Sigmoid colon (tissue), 7 donors: ENCODE results near the gene ARHGAP42. TPM values are rescaled to one million over a fixed set of nuclear protein-coding genes. Genes with fewer than 3 reads are reported as not detected.

Experiments
- DNase-seq: peaks from one replicate; pipeline ENCODE4 v3.0.0-alpha.2; 2019
- H3K27ac ChIP-seq, 4 donors: fragments of 200-600 bp; sonication (generic); one replicate each; pipeline ENCODE4 v1.5.1; 2016 to 2019; ENCODE audit warnings: mild to moderate bottlenecking in 1 of 4
- H3K27me3 ChIP-seq, 3 donors: fragments of 200-600 bp; sonication (generic); one replicate each; pipeline ENCODE4 v1.5.1; 2019; ENCODE audit warnings: mild to moderate bottlenecking in 1 of 3
- H3K36me3 ChIP-seq, 4 donors: fragments of 200-600 bp; sonication (generic); one replicate each; pipeline ENCODE4 v1.5.1; 2016 to 2019
- H3K4me1 ChIP-seq, 4 donors: fragments of 200-600 bp; sonication (generic); one replicate each; pipeline ENCODE4 v1.5.1; 2017 to 2019
- H3K4me3 ChIP-seq, 4 donors: fragments of 200-600 bp; sonication (generic); one replicate each; pipeline ENCODE4 v1.5.1; 2017 to 2019; ENCODE audit warnings: mild to moderate bottlenecking in 2 of 4, moderate library complexity in 1 of 4
- H3K9me3 ChIP-seq, 4 donors: fragments of 200-600 bp in 3 of 4; sonication (generic) in 3 of 4; one replicate each; pipeline versions ENCODE4 v1.5.1 to v1.6.1; 2013 to 2019
- CTCF ChIP-seq, 4 experiments: fragments of 450-650 bp in 3 of 4; fragments of 200-600 bp in 1 of 4; IDR thresholded peaks; one replicate each; pipeline ENCODE4 v1.5.1; 2016 to 2019; ENCODE audit warnings: antibody characterized with exemption in 4 of 4, mild to moderate bottlenecking in 3 of 4, moderate library complexity in 2 of 4
- EP300 ChIP-seq, 4 donors: sonication (generic); formaldehyde crosslinking; IDR thresholded peaks; one replicate each; pipeline ENCODE4 v1.6.1; 2017; ENCODE audit warnings: antibody characterized with exemption in 4 of 4
- POLR2A ChIP-seq, 2 donors: fragments of 450-650 bp; IDR thresholded peaks; one replicate each; pipeline ENCODE4 v1.6.1; 2016; ENCODE audit warnings: antibody characterized with exemption in 2 of 2, mild to moderate bottlenecking in 2 of 2, moderate library complexity in 2 of 2
- POLR2AphosphoS5 ChIP-seq, 4 donors: sonication (generic); formaldehyde crosslinking; IDR thresholded peaks; one replicate each; pipeline ENCODE4 v1.6.1; 2017; ENCODE audit warnings: antibody characterized with exemption in 4 of 4
- WGBS, 2 donors: extraction: QIAGEN DNeasy Blood & Tissue Kit; methylation state at CpG; one replicate each; pipeline ENCODE4 v1.1.7; 2013; 5-methylcytosine and 5-hydroxymethylcytosine counted together
- intact Hi-C: fragments of 100-400 bp; cut with DNase I; formaldehyde crosslinking; loops from one replicate; pipeline ENCODE4 v1.15.1; 2023
- polyA plus RNA-seq, 3 donors: library from polyadenylated mRNA; stranded (reverse); fragments of 200-250 nt; gene quantifications; one replicate each; pipeline ENCODE4 v1.2.3, GENCODE V29; 2013
- total RNA-seq, 4 donors: library from RNA; depleted of rRNA; stranded (reverse); fragments of >200 nt; gene quantifications; one replicate each; pipeline ENCODE4 v1.1.0, GENCODE V29; 2016
- donor health status: healthy with polysubstance abuse.
- donor health status: Bipolar disorder and iron deficiency.
- donor health status: healthy.

The ARHGAP42 gene
- total and polyA plus RNA-seq, 7 donors = 4.2 to 16.9 (median 6.4) TPM

GRCh38 chr11:100824041-100824809 is 137.1 kb downstream of the ARHGAP42 start:
- Histone ChIP-seq H3K4me1 (peaks cover 0 to 11% (median 2%) of the 10 kb centered on the region in 4 donors), H3K27me3 (no peaks in the 10 kb centered on the region), H3K27ac (no peak overlapping the region), H3K36me3 (no peaks in the 10 kb centered on the region), H3K4me3 (no peak overlapping the region), H3K9me3 (no peaks in the 10 kb centered on the region)
- intact Hi-C loops = no loop called here
- 90 to 92% methylated on average over 4 of the region's 4 CpGs for WGBS, 2 donors
- no peak for TF ChIP-seq CTCF (IDR thresholded peaks at IDR 0.05)
- TF ChIP-seq POLR2A (IDR thresholded peaks at IDR 0.05) = no peak
- no peak for TF ChIP-seq EP300 (IDR thresholded peaks at IDR 0.05)
- TF ChIP-seq POLR2AphosphoS5 (IDR thresholded peaks at IDR 0.05) = no peak
- DNase-seq = no peak

GRCh38 chr11:100825626-100826025 is 138.5 kb downstream of the ARHGAP42 start:
- Histone ChIP-seq H3K9me3 (no peaks in the 10 kb centered on the region), H3K27me3 (no peaks in the 10 kb centered on the region), H3K27ac (no peak overlapping the region), H3K36me3 (no peaks in the 10 kb centered on the region), H3K4me1 (peaks cover 0 to 17% (median 4%) of the 10 kb centered on the region in 4 donors), H3K4me3 (no peak overlapping the region)
- no peak for DNase-seq
- TF ChIP-seq EP300 (IDR thresholded peaks at IDR 0.05) (no peak), POLR2AphosphoS5 (IDR thresholded peaks at IDR 0.05) (no peak), POLR2A (IDR thresholded peaks at IDR 0.05) (no peak), CTCF (IDR thresholded peaks at IDR 0.05) (no peak)
- intact Hi-C loops = no loop called here
- 74 to 75% methylated on average over 3 of the region's 3 CpGs for WGBS, 2 donors

- H3K4me1 ChIP-seq = peaks cover 0 to 39% (median 20%) of the 10 kb centered on the region in 4 donors
- intact Hi-C loops = no loop called here
These were observed 141.0 kb downstream of the ARHGAP42 start for GRCh38 chr11:100827934-100828661.

GRCh38 chr11:100830274-100830673 is 143.2 kb downstream of the ARHGAP42 start:
- Histone ChIP-seq H3K36me3 (no peaks in the 10 kb centered on the region), H3K4me1 (peaks cover 0 to 37% (median 20%) of the 10 kb centered on the region in 4 donors), H3K27me3 (no peaks in the 10 kb centered on the region), H3K4me3 (no peak overlapping the region), H3K9me3 (no peaks in the 10 kb centered on the region), H3K27ac (no peak overlapping the region)
- DNase-seq = no peak
- intact Hi-C loops = no loop called here
- TF ChIP-seq CTCF (IDR thresholded peaks at IDR 0.05) (no peak), POLR2AphosphoS5 (IDR thresholded peaks at IDR 0.05) (no peak), EP300 (IDR thresholded peaks at IDR 0.05) (no peak), POLR2A (IDR thresholded peaks at IDR 0.05) (no peak)
- WGBS, 2 donors = 90 to 94% methylated on average over 7 of the region's 7 CpGs

More at GRCh38 chr11:100827934-100828661, 141.0 kb downstream of the ARHGAP42 start:
- Histone ChIP-seq H3K4me3 (no peak overlapping the region), H3K9me3 (no peaks in the 10 kb centered on the region), H3K36me3 (no peaks in the 10 kb centered on the region), H3K27me3 (no peaks in the 10 kb centered on the region), H3K27ac (no peak overlapping the region)
- WGBS, 2 donors = 90 to 94% methylated on average over 1 of the region's 1 CpG
- DNase-seq = no peak
- TF ChIP-seq POLR2AphosphoS5 (IDR thresholded peaks at IDR 0.05) (no peak), CTCF (IDR thresholded peaks at IDR 0.05) (no peak), EP300 (IDR thresholded peaks at IDR 0.05) (no peak), POLR2A (IDR thresholded peaks at IDR 0.05) (no peak)
